Endothelial cell of umbilical vein (primary cell): ENCODE results near the gene LMLN. TPM values are rescaled to one million over a fixed set of nuclear protein-coding genes. Genes with fewer than 3 reads are reported as not detected.

Experiments used
- BruUV-seq: library from RNA; stranded (reverse); fragments of 400-500 nt; replicated peaks from 2 replicates; lab custom pipeline; 2021; lab: Mats Ljungman, UMichigan
- CTCF ChIA-PET: fragments of 300-600, 350-600 bp; sonication (Branson Sonifier 250); formaldehyde crosslinking; loops from one replicate; lab custom pipeline; 2021; ENCODE audit warnings: antibody characterized with exemption, inconsistent platforms; lab: Charles Lee
- POLR2A ChIA-PET: fragments of 300-600, 350-600 bp; sonication (Branson Sonifier 250); formaldehyde crosslinking; loops from one replicate; lab custom pipeline; 2021; ENCODE audit warnings: antibody characterized with exemption, inconsistent platforms; lab: Charles Lee
- DNase-seq: peaks from one replicate; pipeline ENCODE4 v3.0.0-alpha.2; 2011; ENCODE audit warnings: low read depth, low spot score
- FAIRE-seq: peaks from 2 replicates; lab custom pipeline; 2011; peaks lifted over from hg19 to GRCh38; lab: Jason Lieb, UNC
- H2AFZ ChIP-seq: 2 replicates; pipeline ENCODE4 v1.6.0; 2012; ENCODE audit warnings: low read depth, low read length, control low read depth, inconsistent platforms
- H3K27ac ChIP-seq: 2 replicates; pipeline ENCODE4 v1.5.1; 2011; ENCODE audit warnings: low read depth, mild to moderate bottlenecking, control low read depth, low read length, moderate library complexity; ENCODE audit not compliant: insufficient read depth
- H3K27me3 ChIP-seq, 2 experiments: 2 replicates each; pipeline versions ENCODE4 v1.6.0 to v1.6.1; 2011; ENCODE audit warnings: low read length in 2 of 2, mixed read lengths in 1 of 2; ENCODE audit not compliant: control insufficient read depth in 2 of 2, insufficient read depth in 2 of 2
- H3K36me3 ChIP-seq, 2 experiments: 2 replicates in 1 of 2; 3 replicates in 1 of 2; pipeline ENCODE4 v1.5.1; 2011; ENCODE audit warnings: low read length in 2 of 2, mild to moderate bottlenecking in 1 of 2, moderate library complexity in 1 of 2; ENCODE audit not compliant: control insufficient read depth in 2 of 2, insufficient read depth in 2 of 2; ENCODE audit errors: extremely low read depth in 1 of 2
- H3K4me1 ChIP-seq: 3 replicates; pipeline ENCODE4 v1.5.1; 2011; ENCODE audit warnings: mild to moderate bottlenecking, low read length; ENCODE audit not compliant: control insufficient read depth, insufficient read depth; ENCODE audit errors: extremely low read depth
- H3K4me2 ChIP-seq: 2 replicates; pipeline ENCODE4 v1.6.1; 2011; ENCODE audit warnings: low read length, control low read depth, mixed read lengths; ENCODE audit not compliant: insufficient read depth
- H3K4me3 ChIP-seq, 3 experiments: fragments of 200-600 bp in 1 of 3; sonication (generic), shearing (Covaris generic) in 1 of 3; replicated peaks in 1 of 3; 2 replicates each; pipeline ENCODE4 v1.5.1; 2011 to 2016; ENCODE audit warnings: control low read depth in 3 of 3, low read length in 3 of 3, mild to moderate bottlenecking in 2 of 3, inconsistent platforms in 1 of 3, low read depth in 1 of 3, moderate library complexity in 1 of 3; ENCODE audit not compliant: insufficient read depth in 1 of 3
- H3K79me2 ChIP-seq: 2 replicates; pipeline ENCODE4 v1.6.0; 2012; ENCODE audit warnings: low read length, inconsistent platforms; ENCODE audit not compliant: control insufficient read depth, insufficient read depth
- H3K9ac ChIP-seq: replicated peaks from 2 replicates; pipeline ENCODE3; 2011; ENCODE audit warnings: low read length, control low read depth; ENCODE audit not compliant: insufficient read depth; ENCODE audit errors: extremely low read depth
- H3K9me1 ChIP-seq: replicated peaks from 3 replicates; pipeline ENCODE4 v1.6.0; 2011; ENCODE audit warnings: mild to moderate bottlenecking, low read length; ENCODE audit not compliant: control insufficient read depth, insufficient read depth; ENCODE audit errors: extremely low read depth
- H3K9me3 ChIP-seq: replicated peaks from 2 replicates; pipeline ENCODE4 v1.5.1; 2012; ENCODE audit warnings: low read length, inconsistent platforms; ENCODE audit not compliant: control insufficient read depth, insufficient read depth
- H4K20me1 ChIP-seq: replicated peaks from 2 replicates; pipeline ENCODE3; 2011; ENCODE audit warnings: mild to moderate bottlenecking, low read length; ENCODE audit not compliant: control insufficient read depth, insufficient read depth; ENCODE audit errors: extremely low read depth
- EZH2 ChIP-seq: IDR thresholded peaks from 2 replicates; pipeline ENCODE4 v1.6.1; 2012; ENCODE audit warnings: borderline replicate concordance, low read depth, mild to moderate bottlenecking, moderate library complexity, low read length, inconsistent platforms; ENCODE audit not compliant: severe bottlenecking
- FOS ChIP-seq: IDR thresholded peaks from 2 replicates; pipeline ENCODE4 v1.6.1; 2011; ENCODE audit warnings: mild to moderate bottlenecking, low read length, moderate library complexity, borderline replicate concordance; ENCODE audit not compliant: insufficient read depth
- GATA2 ChIP-seq: IDR thresholded peaks from 2 replicates; pipeline ENCODE4 v1.7.0; 2011; ENCODE audit warnings: low read depth, mild to moderate bottlenecking, moderate library complexity, mixed read lengths, low read length; ENCODE audit not compliant: insufficient read length, insufficient read depth
- JUN ChIP-seq: IDR thresholded peaks from 2 replicates; pipeline ENCODE4 v1.6.1; 2011; ENCODE audit warnings: borderline replicate concordance, low read depth; ENCODE audit not compliant: insufficient read length, insufficient read depth
- MAX ChIP-seq: IDR thresholded peaks from 2 replicates; pipeline ENCODE4 v1.6.1; 2011; ENCODE audit not compliant: insufficient read depth, insufficient read length
- MYC ChIP-seq: IDR thresholded peaks from one replicate; pipeline ENCODE4 v1.6.1; 2011; ENCODE audit warnings: mild to moderate bottlenecking, low read depth, low read length
- POLR2A ChIP-seq: IDR thresholded peaks from 2 replicates; pipeline ENCODE4 v1.6.1; 2012; ENCODE audit warnings: low read depth, mild to moderate bottlenecking, control low read depth, low read length
- POLR2AphosphoS5 ChIP-seq: IDR thresholded peaks from 2 replicates; pipeline ENCODE4 v1.6.1; 2012; ENCODE audit warnings: low read depth, mild to moderate bottlenecking, control low read depth, low read length, moderate library complexity; ENCODE audit not compliant: insufficient read depth
- dilution Hi-C: fragments of 300-500 bp; cut with MboI; formaldehyde crosslinking; loops from one replicate; pipeline ENCODE4 v1.15.0; 2019; ENCODE audit warnings: low sequenced_read_pairs; ENCODE audit not compliant: extremely low pct_ligation_motif_present
- intact Hi-C: fragments of 100-400 bp; cut with micrococcal nuclease; formaldehyde crosslinking; loops from one replicate; pipeline ENCODE4 v1.10.0; 2022
- polyA plus RNA-seq, 4 experiments: library from polyadenylated mRNA; depleted of rRNA in 3 of 4; stranded (reverse) in 3 of 4; unstranded in 1 of 4; fragments of >200 nt; gene quantifications; 2 replicates each; pipeline versions ENCODE4 v1.2.1 to v1.2.3, GENCODE V29; 2011 to 2012; ENCODE audit warnings: missing spikeins in 1 of 4
- total RNA-seq: library from RNA; stranded (reverse); gene quantifications from 2 replicates; pipeline ENCODE4 v1.2.3, GENCODE V29; 2021
- TF ChIP-seq, protein P1 (sequence below), 2 donors: IDR thresholded peaks; 1 replicate in 1 of 2; 2 replicates in 1 of 2; pipeline ENCODE4 v1.5.1; 2011; ENCODE audit warnings: low read length in 2 of 2, mild to moderate bottlenecking in 2 of 2, moderate library complexity in 2 of 2, control low read depth in 1 of 2, inconsistent platforms in 1 of 2, low read depth in 1 of 2; ENCODE audit not compliant: insufficient read depth in 1 of 2; ENCODE audit errors: extremely low read depth in 1 of 2

The LMLN gene
- total and polyA plus RNA-seq, 2 donors (not counting 3 experiments of a cell fraction or from before 2014, with no cell fraction given): 4.8 to 6.5 TPM

- dilution Hi-C loops: no loop called here
- H3K27ac ChIP-seq: no peak overlapping the region
- H3K4me2 ChIP-seq: no peak overlapping the region
- H3K4me1 ChIP-seq: no peaks in the 10 kb centered on the region
- H3K4me3 ChIP-seq: no peak overlapping the region
- H4K20me1 ChIP-seq: no peaks in the 10 kb centered on the region
- no peaks in the 10 kb centered on the region for H3K27me3 ChIP-seq
- FAIRE-seq: no peak
- no peak overlapping the region for H2AFZ ChIP-seq
- H3K36me3 ChIP-seq: no peaks in the 10 kb centered on the region
- BruUV-seq: no TSS peak
- H3K79me2 ChIP-seq: no peaks in the 10 kb centered on the region
- ChIA-PET CTCF (interaction anchor here (0.8 to 0.9 kb wide), 2 partner anchors 31 to 38 kb away, joined by 3 to 4 read pairs; no protein-coding TSS in a partner anchor), POLR2A (no interaction called here)
- TF ChIP-seq, protein P1, sequence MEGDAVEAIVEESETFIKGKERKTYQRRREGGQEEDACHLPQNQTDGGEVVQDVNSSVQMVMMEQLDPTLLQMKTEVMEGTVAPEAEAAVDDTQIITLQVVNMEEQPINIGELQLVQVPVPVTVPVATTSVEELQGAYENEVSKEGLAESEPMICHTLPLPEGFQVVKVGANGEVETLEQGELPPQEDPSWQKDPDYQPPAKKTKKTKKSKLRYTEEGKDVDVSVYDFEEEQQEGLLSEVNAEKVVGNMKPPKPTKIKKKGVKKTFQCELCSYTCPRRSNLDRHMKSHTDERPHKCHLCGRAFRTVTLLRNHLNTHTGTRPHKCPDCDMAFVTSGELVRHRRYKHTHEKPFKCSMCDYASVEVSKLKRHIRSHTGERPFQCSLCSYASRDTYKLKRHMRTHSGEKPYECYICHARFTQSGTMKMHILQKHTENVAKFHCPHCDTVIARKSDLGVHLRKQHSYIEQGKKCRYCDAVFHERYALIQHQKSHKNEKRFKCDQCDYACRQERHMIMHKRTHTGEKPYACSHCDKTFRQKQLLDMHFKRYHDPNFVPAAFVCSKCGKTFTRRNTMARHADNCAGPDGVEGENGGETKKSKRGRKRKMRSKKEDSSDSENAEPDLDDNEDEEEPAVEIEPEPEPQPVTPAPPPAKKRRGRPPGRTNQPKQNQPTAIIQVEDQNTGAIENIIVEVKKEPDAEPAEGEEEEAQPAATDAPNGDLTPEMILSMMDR (IDR thresholded peaks at IDR 0.05; ENCODE audit: extremely low read depth in 1 of 2, insufficient read depth in 1 of 2, low read depth in 1 of 2, low read length in 2 of 2): no peak
- TF ChIP-seq FOS (no peak), JUN (no peak), GATA2 (no peak), MAX (no peak), POLR2A (no peak), MYC (no peak), EZH2 (no peak), POLR2AphosphoS5 (no peak)
- intact Hi-C loops: no loop called here
- H3K9me3 ChIP-seq: no peaks in the 10 kb centered on the region
- H3K9me1 ChIP-seq: no peaks in the 10 kb centered on the region
- H3K9ac ChIP-seq: no peak overlapping the region
- no peak for DNase-seq
These were observed 23.1 kb upstream of the LMLN start for GRCh38 chr3:197936819-197937384.
